ENCODE measurements around the gene PTPRCAP.
"Not testable (repeated sequence)": the region's sequence is repeated elsewhere in the genome, so short reads cannot be mapped to it uniquely, and the experiment has no call there.

Gene PTPRCAP

GRCh38 chr11:67408437-67409200 is 28.9 kb downstream of the PTPRCAP start:
- no peak for DNase-seq

- DNase-seq = no peak
Measured at GRCh38 chr11:67407688-67408163, 29.8 kb downstream of the PTPRCAP start.

GRCh38 chr11:67406969-67407687 is 30.4 kb downstream of the PTPRCAP start:
- no peak for DNase-seq

- DNase-seq = no peak
Measured at GRCh38 chr11:67406420-67406968, 31.0 kb downstream of the PTPRCAP start.

GRCh38 chr11:67405688-67406339 is 31.7 kb downstream of the PTPRCAP start:
- DNase-seq = no peak

- no peak for DNase-seq
Measured at GRCh38 chr11:67405196-67405567, 32.3 kb downstream of the PTPRCAP start.

- no peak for DNase-seq
Measured at GRCh38 chr11:67404515-67405195, 32.8 kb downstream of the PTPRCAP start.

GRCh38 chr11:67403085-67403484 is 34.4 kb downstream of the PTPRCAP start:
- DNase-seq = not testable (repeated sequence)

GRCh38 chr11:67402192-67402839 is 35.2 kb downstream of the PTPRCAP start:
- not testable (repeated sequence) for DNase-seq

GRCh38 chr11:67401495-67402191 is 35.8 kb downstream of the PTPRCAP start, which contains the start of gene PPP1CA:
TSS of gene PPP1CA (minus strand) at chr11:67401858. CDS start at chr11:67401782, 76 bp downstream.
- peak; percentile 78 to 88 for DNase-seq

- DNase-seq = no peak
Measured at GRCh38 chr11:67400942-67401494, 36.5 kb downstream of the PTPRCAP start.

- DNase-seq = no peak
Measured at GRCh38 chr11:67400251-67400941, 37.1 kb downstream of the PTPRCAP start.

- no peak for DNase-seq
Measured at GRCh38 chr11:67398661-67399563, 38.6 kb downstream of the PTPRCAP start.

- DNase-seq = no peak
Measured at GRCh38 chr11:67397986-67398660, 39.4 kb downstream of the PTPRCAP start.

GRCh38 chr11:67397536-67397935 is 39.9 kb downstream of the PTPRCAP start:
- DNase-seq = no peak

- DNase-seq = no peak
Measured at GRCh38 chr11:67396587-67397389, 40.7 kb downstream of the PTPRCAP start.

- DNase-seq = no peak
Measured at GRCh38 chr11:67396259-67396581, 41.3 kb downstream of the PTPRCAP start.
